NCI-H1694 treated with DMSO at 0.1 percent for 48 hours (cell line): Measurements from ENCODE around the gene UHRF2.
"Not testable (repeated sequence)": the region's sequence is repeated elsewhere in the genome, so short reads cannot be mapped to it uniquely, and the experiment has no call there.

ENCODE experiments used
- DNase-seq: peaks from one replicate; lab custom pipeline; 2025; lab: John Stamatoyannopoulos, UW

Gene UHRF2

GRCh38 chr9:6428940-6429889 is 16.2 kb downstream of the UHRF2 start:
- no peak for DNase-seq

- DNase-seq = no peak
Observed at GRCh38 chr9:6431038-6431437, 18.0 kb downstream of the UHRF2 start.

GRCh38 chr9:6433410-6433809 is 20.4 kb downstream of the UHRF2 start:
- DNase-seq = no peak

DNA sequence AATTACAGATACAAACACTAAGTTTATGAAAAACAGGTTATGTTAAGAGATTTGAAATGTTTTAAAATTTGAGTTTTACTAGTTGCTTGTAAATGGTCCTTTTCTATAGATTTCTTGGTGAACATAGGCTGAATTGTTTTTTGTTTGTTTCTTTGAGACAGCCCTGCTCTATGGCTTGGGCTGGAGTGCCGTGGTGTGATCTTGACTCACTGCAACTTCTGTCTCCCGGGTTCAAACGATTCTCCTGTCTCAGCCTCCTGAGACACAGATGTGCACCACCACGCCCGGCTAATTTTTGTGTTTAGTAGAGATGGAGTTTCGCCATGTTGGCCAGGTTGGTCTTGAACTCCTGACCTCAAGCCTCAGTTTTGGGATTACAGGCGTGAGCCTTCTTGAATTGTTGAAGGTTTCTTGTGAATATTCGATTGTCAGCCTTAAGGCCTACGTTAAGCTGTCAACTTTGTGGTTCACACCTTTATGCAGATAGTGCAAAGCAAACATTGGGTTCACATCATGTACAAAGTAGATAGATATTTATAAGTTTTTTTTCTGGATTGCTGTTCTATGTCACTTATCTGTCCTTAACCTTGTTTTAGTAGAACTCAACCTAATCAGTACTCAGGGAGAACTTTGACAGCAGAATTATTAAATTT is 26.2 kb downstream of the UHRF2 start:
- DNase-seq = no peak

DNA sequence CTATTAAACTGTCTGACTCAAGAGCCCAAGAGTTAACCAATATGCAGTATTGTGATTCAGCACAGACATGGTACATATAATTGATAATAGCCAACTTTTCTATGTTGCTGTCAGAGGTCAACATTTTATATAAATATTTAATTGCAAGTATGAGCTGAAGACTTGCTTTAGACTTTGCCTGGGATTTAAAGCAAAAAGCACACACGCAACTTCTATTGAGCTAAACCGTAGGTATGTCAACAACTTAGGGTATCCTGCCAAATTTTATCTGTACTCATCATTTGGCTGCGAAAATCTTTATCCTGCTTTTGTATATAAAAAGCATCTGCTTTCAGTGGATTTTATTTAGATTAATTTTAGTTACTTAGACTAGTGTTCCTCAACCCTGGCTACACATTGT is 27.4 kb downstream of the UHRF2 start:
- DNase-seq = no peak

GRCh38 chr9:6441269-6441668 is 28.3 kb downstream of the UHRF2 start:
- DNase-seq = no peak

GRCh38 chr9:6443661-6444060 is 30.7 kb downstream of the UHRF2 start:
- no peak for DNase-seq

- no peak for DNase-seq
Observed at GRCh38 chr9:6444128-6444527, 31.1 kb downstream of the UHRF2 start.

DNA sequence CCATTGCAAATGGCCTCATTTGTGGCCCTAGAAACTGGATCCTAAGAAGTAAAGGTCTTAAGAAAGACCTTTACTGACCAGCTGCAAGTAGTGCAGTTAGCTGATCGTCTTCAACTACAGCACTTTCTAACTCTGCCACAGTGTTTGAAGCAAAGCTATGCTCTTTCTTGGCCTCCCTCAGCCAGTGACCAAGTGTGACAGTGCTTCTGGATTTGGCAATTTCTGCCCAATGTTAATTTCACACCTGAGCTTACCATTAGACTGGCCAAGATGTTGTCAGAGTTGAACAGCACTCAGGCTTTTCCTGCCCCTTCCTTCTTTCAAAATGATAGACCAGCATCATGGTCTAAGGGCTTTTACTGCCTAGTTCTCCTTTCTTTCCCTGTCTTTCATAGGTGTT is 36.1 kb downstream of the UHRF2 start:
- DNase-seq = no peak

DNA sequence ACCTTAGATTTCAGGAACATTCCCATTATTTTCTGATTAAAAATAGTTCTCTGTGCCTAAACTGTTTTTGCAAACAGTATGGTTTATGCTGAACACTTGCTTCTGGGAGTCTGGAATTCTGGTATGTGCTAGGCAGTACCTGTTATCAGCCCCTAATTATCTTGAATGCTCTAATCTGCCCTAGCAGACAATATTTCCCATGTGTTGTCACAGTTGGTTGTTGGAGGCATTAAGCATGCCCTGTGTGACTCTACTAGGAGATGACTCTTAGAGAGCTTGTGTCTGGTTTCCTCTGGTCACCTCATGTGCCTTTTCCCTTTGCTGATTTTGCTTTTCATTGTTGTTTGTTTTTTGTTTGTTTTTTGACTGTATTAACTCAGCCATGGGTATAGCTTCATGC is 36.6 kb downstream of the UHRF2 start:
- no peak for DNase-seq

- DNase-seq = no peak
Observed at GRCh38 chr9:6450641-6451375, 37.8 kb downstream of the UHRF2 start.

GRCh38 chr9:6455292-6455691 is 42.3 kb downstream of the UHRF2 start:
- not testable (repeated sequence) for DNase-seq

DNA sequence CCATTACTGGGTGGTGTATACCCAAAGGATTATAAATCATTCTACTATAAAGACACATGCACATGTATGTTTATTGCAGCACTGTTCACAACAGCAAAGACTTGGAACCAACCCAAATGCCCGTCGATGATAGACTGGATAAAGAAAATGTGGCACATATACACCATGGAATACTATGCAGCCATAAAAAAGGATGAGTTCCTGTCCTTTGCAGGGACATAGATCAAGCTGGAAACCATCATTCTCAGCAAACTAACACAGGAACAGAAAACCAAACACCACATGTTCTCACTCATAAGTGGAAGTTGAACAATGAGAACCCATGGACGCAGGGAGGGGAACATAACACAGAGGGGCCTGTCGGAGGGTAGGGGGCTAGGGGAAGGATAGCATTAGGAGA is 45.7 kb downstream of the UHRF2 start:
- DNase-seq = not testable (repeated sequence)

GRCh38 chr9:6459718-6460117 is 46.7 kb downstream of the UHRF2 start:
- DNase-seq = no peak

- no peak for DNase-seq
Observed at GRCh38 chr9:6460189-6460768, 47.3 kb downstream of the UHRF2 start.

DNA sequence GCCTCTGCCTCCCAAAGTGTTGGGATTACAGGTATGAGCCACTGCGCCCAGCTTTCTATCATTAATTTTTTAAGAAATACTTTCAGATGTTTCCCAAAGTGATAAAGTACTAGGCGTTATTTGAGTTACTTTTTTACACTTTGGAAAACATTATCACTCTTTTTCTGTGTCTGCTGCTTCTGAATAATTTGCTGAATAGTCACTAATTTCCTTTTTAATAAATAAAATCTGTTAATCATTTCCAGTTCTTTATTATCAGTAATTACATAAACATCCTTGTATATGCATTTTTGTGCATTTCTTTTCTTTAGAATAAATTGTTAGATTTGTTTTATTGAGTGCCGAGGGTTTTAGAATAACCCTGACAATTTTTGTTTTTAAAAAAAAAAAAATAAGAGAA is 48.6 kb downstream of the UHRF2 start:
- no peak for DNase-seq

DNA sequence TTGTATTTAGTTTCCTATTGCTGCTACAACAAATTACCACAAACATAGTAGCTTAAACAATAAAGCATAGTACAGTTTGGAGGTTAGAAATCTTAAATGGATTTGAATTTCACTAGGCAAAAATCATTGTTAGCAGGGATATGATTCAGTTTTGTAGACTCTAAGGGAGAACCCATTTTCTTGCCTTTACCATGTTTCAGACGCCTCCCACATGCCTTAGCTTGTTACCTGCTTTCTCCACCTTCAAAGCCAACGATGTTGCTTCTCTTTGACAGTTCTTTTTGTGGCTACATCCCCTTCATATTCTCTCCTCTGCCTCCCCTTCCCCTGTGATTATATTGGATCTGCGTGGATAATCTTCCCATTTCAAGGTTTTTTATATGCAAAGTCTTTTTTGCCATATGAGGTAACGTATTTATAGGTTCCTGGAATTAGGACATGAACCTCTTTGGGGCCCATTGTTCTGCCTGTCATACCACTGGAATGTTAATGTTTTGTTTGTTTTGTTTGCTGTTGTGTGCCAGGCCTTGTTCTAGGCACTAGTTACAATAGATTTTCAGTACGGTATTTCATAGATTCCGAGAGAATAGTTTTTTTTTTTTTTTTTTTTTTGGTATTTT is 54.1 kb downstream of the UHRF2 start:
- DNase-seq = no peak

GRCh38 chr9:6471231-6471850 is 58.3 kb downstream of the UHRF2 start:
- no peak for DNase-seq

DNA sequence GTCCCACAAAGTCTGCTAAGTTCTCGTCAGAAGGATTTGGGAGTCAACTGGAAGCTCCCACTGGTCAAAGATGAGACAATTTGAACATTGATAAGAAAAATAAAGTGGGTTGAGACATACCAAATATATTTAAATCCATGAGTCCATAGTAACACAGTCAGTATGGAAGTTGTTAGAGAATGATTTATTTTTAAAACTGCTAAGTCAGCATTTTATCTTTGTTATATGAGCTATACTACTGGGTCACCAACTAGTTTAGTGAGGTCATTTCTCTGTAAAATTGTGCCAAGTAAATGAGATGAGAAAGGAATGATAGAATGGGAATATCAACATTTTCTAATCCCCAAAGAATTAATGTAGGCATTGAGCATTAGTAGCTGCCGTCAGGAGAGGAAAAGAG is 60.2 kb downstream of the UHRF2 start:
- DNase-seq = no peak

DNA sequence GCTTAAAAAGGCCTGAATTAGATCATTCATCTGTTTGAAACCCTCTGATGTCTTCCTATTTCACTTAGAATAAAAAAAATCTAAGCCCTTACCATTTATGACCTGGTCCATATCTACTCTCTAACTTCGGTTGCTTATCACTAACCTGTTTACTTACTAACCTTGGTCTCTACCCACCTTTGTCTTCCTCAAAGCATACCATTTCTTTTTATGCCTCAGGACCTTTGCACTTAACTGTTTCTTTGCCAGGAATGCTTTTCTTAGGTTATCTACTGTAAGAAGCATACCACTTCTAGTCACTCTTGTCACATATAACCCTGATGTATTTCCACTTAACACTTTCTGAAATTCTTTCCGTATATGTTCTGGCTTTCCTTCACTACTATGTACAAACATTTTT is 67.0 kb downstream of the UHRF2 start:
- no peak for DNase-seq

GRCh38 chr9:6484210-6484609 is 71.2 kb downstream of the UHRF2 start:
- DNase-seq = no peak
